H1 (cell line): ENCODE data around the gene RNPS1. TPM values are rescaled to one million over a fixed set of nuclear protein-coding genes. Genes with fewer than 3 reads are reported as not detected.

Source experiments
- CTCF ChIA-PET: fragments of 300-600 bp; sonication (Branson Sonifier 250); formaldehyde crosslinking; loops from one replicate; lab custom pipeline; 2021; ENCODE audit not compliant: partially characterized antibody; lab: Charles Lee
- POLR2A ChIA-PET: fragments of 300-600 bp; sonication (Branson Sonifier 250); formaldehyde crosslinking; loops from one replicate; lab custom pipeline; 2021; ENCODE audit warnings: inconsistent platforms; ENCODE audit not compliant: partially characterized antibody; lab: Charles Lee
- DNase-seq, 2 experiments: peaks; one replicate each; pipeline versions ENCODE4 v3.0.0 to v3.0.0-alpha.2; 2010 to 2022; ENCODE audit warnings: low spot score in 2 of 2, low read depth in 1 of 2, mixed read lengths in 1 of 2
- FAIRE-seq: peaks from 2 replicates; lab custom pipeline; 2011; peaks lifted over from hg19 to GRCh38; lab: Jason Lieb, UNC
- H2AFZ ChIP-seq: 2 replicates; pipeline ENCODE4 v1.8.1; 2012; ENCODE audit warnings: low read length, inconsistent platforms
- H2AK5ac ChIP-seq: 2 replicates; pipeline ENCODE4 v1.6.1; 2013; ENCODE audit warnings: low read depth, low read length
- H2BK120ac ChIP-seq: replicated peaks from 2 replicates; pipeline ENCODE3; 2013; ENCODE audit warnings: low read depth, low read length, inconsistent platforms
- H2BK12ac ChIP-seq: 2 replicates; pipeline ENCODE4 v1.6.1; 2013; ENCODE audit warnings: low read depth, low read length
- H2BK15ac ChIP-seq: 2 replicates; pipeline ENCODE4 v1.6.1; 2013; ENCODE audit warnings: low read length
- H2BK20ac ChIP-seq: 2 replicates; pipeline ENCODE4 v1.6.1; 2013; ENCODE audit warnings: low read length
- H2BK5ac ChIP-seq: 2 replicates; pipeline ENCODE4 v1.6.1; 2013; ENCODE audit warnings: low read depth, low read length
- H3K14ac ChIP-seq: 2 replicates; pipeline ENCODE4 v1.6.1; 2013; ENCODE audit warnings: inconsistent platforms; ENCODE audit not compliant: insufficient read length
- H3K18ac ChIP-seq: 2 replicates; pipeline ENCODE4 v1.6.1; 2013; ENCODE audit warnings: low read length; ENCODE audit errors: extremely low read depth
- H3K23ac ChIP-seq: 2 replicates; pipeline ENCODE4 v1.6.1; 2013; ENCODE audit warnings: inconsistent platforms; ENCODE audit not compliant: insufficient read length
- H3K23me2 ChIP-seq: 2 replicates; pipeline ENCODE4 v1.6.1; 2013; ENCODE audit warnings: low read depth, low read length
- H3K27ac ChIP-seq: 2 replicates; pipeline ENCODE4 v1.6.1; 2011; ENCODE audit warnings: low read depth, low read length, inconsistent platforms
- H3K27me3 ChIP-seq, 4 experiments: replicated peaks in 1 of 4; 1 replicate in 1 of 4; 2 replicates in 3 of 4; pipeline versions ENCODE4 v1.6.1 to v1.8.1; 2011 to 2013; ENCODE audit warnings: low read length in 3 of 4, mild to moderate bottlenecking in 3 of 4, inconsistent platforms in 2 of 4, mixed read lengths in 2 of 4, moderate library complexity in 1 of 4; ENCODE audit not compliant: control insufficient read depth in 3 of 4, insufficient read depth in 3 of 4; ENCODE audit errors: extremely low read depth in 1 of 4
- H3K36me3 ChIP-seq, 4 experiments: 2 replicates each; pipeline versions ENCODE4 v1.6.1 to v1.8.1; 2011 to 2013; ENCODE audit warnings: mild to moderate bottlenecking in 4 of 4, low read length in 3 of 4, moderate library complexity in 2 of 4, control low read depth in 1 of 4, inconsistent platforms in 1 of 4; ENCODE audit not compliant: insufficient read depth in 4 of 4, control insufficient read depth in 2 of 4
- H3K4ac ChIP-seq: replicated peaks from 2 replicates; pipeline ENCODE3; 2013; ENCODE audit warnings: low read length, low read depth, mixed read lengths, inconsistent platforms; ENCODE audit not compliant: insufficient read length
- H3K4me1 ChIP-seq, 4 experiments: replicated peaks in 1 of 4; 1 replicate in 1 of 4; 2 replicates in 3 of 4; pipeline versions ENCODE4 v1.6.1 to v1.8.1; 2011 to 2013; ENCODE audit warnings: low read length in 3 of 4, inconsistent platforms in 2 of 4, mixed read lengths in 1 of 4; ENCODE audit not compliant: insufficient read depth in 4 of 4, control insufficient read depth in 3 of 4
- H3K4me2 ChIP-seq, 2 experiments: 2 replicates each; pipeline versions ENCODE4 v1.6.1 to v1.8.1; 2011 to 2013; ENCODE audit warnings: low read depth in 2 of 2, low read length in 2 of 2, control low read depth in 1 of 2, inconsistent platforms in 1 of 2, mild to moderate bottlenecking in 1 of 2; ENCODE audit not compliant: insufficient read depth in 1 of 2
- H3K4me3 ChIP-seq, 4 experiments: fragments of 200-600, 300-600 bp in 1 of 4; sonication (generic), shearing (Covaris generic), sonication (Bioruptor Twin) in 1 of 4; 2 replicates each; pipeline versions ENCODE4 v1.5.1 to v1.8.1; 2011 to 2016; ENCODE audit warnings: low read length in 4 of 4, low read depth in 3 of 4, control low read depth in 2 of 4, inconsistent platforms in 2 of 4, mild to moderate bottlenecking in 2 of 4, mixed read lengths in 1 of 4, moderate library complexity in 1 of 4; ENCODE audit not compliant: insufficient read depth in 2 of 4; ENCODE audit errors: extremely low read depth in 1 of 4
- H3K56ac ChIP-seq: replicated peaks from 2 replicates; pipeline ENCODE3; 2013; ENCODE audit warnings: low read depth, mild to moderate bottlenecking, mixed read lengths, low read length, inconsistent platforms; ENCODE audit not compliant: insufficient read length
- H3K79me1 ChIP-seq: 2 replicates; pipeline ENCODE4 v1.6.1; 2013; ENCODE audit warnings: low read depth, low read length, control low read depth
- H3K79me2 ChIP-seq, 2 experiments: 2 replicates each; pipeline versions ENCODE4 v1.6.1 to v1.8.1; 2012 to 2013; ENCODE audit warnings: low read length in 2 of 2, mild to moderate bottlenecking in 2 of 2, inconsistent platforms in 1 of 2; ENCODE audit not compliant: insufficient read depth in 2 of 2, control insufficient read depth in 1 of 2
- H3K9ac ChIP-seq, 4 experiments: replicated peaks in 1 of 4; 1 replicate in 1 of 4; 2 replicates in 3 of 4; pipeline versions ENCODE4 v1.6.1 to v1.8.1; 2011 to 2013; ENCODE audit warnings: low read depth in 3 of 4, low read length in 3 of 4, control low read depth in 2 of 4, mild to moderate bottlenecking in 2 of 4, moderate library complexity in 2 of 4, inconsistent platforms in 1 of 4; ENCODE audit errors: extremely low read depth in 1 of 4
- H3K9me3 ChIP-seq, 2 experiments: 2 replicates each; pipeline versions ENCODE4 v1.6.1 to v1.8.1; 2012 to 2013; ENCODE audit warnings: mild to moderate bottlenecking in 2 of 2, moderate library complexity in 2 of 2, control low read depth in 1 of 2, inconsistent platforms in 1 of 2, low read depth in 1 of 2, low read length in 1 of 2, mixed read lengths in 1 of 2; ENCODE audit not compliant: insufficient read depth in 2 of 2
- H4K20me1 ChIP-seq, 2 experiments: replicated peaks in 1 of 2; 2 replicates each; pipeline versions ENCODE3 to v1.8.1; 2011 to 2013; ENCODE audit warnings: inconsistent platforms in 2 of 2, low read length in 2 of 2, mild to moderate bottlenecking in 1 of 2; ENCODE audit not compliant: insufficient read depth in 2 of 2, control insufficient read depth in 1 of 2
- H4K5ac ChIP-seq: 2 replicates; pipeline ENCODE4 v1.6.1; 2013; ENCODE audit warnings: low read length, low read depth, mixed read lengths, inconsistent platforms; ENCODE audit not compliant: insufficient read length
- H4K8ac ChIP-seq: 2 replicates; pipeline ENCODE4 v1.8.0; 2013; ENCODE audit warnings: mild to moderate bottlenecking, moderate library complexity, low read length, inconsistent platforms; ENCODE audit not compliant: insufficient read depth; ENCODE audit errors: extremely low read depth
- H4K91ac ChIP-seq: replicated peaks from 2 replicates; pipeline ENCODE3; 2013; ENCODE audit warnings: low read length, mixed read lengths, inconsistent platforms; ENCODE audit not compliant: insufficient read length
- CEBPB ChIP-seq: IDR thresholded peaks from 2 replicates; pipeline ENCODE4 v1.6.1; 2012; ENCODE audit warnings: low read depth, low read length
- CHD1 ChIP-seq: IDR thresholded peaks from 2 replicates; pipeline ENCODE4 v1.6.1; 2012; ENCODE audit warnings: low read depth, low read length, improper control_type of control experiment
- CTCF ChIP-seq, 3 experiments: IDR thresholded peaks; 1 replicate in 2 of 3; 2 replicates in 1 of 3; pipeline versions ENCODE4 v1.5.1 to v1.6.1; 2011; ENCODE audit warnings: low read length in 3 of 3, mild to moderate bottlenecking in 3 of 3, inconsistent platforms in 2 of 3, low read depth in 1 of 3, moderate library complexity in 1 of 3; ENCODE audit not compliant: insufficient read depth in 1 of 3; ENCODE audit errors: control extremely low read depth in 1 of 3
- MAX ChIP-seq: IDR thresholded peaks from 2 replicates; pipeline ENCODE4 v1.6.1; 2012; ENCODE audit warnings: inconsistent platforms
- RFX5 ChIP-seq: IDR thresholded peaks from 2 replicates; pipeline ENCODE4 v1.6.1; 2011; ENCODE audit warnings: low read depth, low read length, improper control_type of control experiment, borderline replicate concordance
- RNF2 ChIP-seq: fragments of 200-900, 300-1000 bp; sonication (generic); IDR thresholded peaks from 2 replicates; pipeline ENCODE4 v1.7.1; 2016; ENCODE audit warnings: borderline replicate concordance, low read depth, mild to moderate bottlenecking, antibody characterized with exemption, low read length; ENCODE audit not compliant: poor library complexity, severe bottlenecking; ENCODE audit errors: missing control alignments
- SAP30 ChIP-seq: fragments of 300-600 bp; sonication (generic); IDR thresholded peaks from 2 replicates; pipeline ENCODE4 v1.7.1; 2012; ENCODE audit warnings: low read length, moderate library complexity, mild to moderate bottlenecking, inconsistent platforms; ENCODE audit not compliant: insufficient read depth, insufficient replicate concordance
- TAF1 ChIP-seq: IDR thresholded peaks from 2 replicates; pipeline ENCODE4 v1.6.1; 2011; ENCODE audit warnings: mild to moderate bottlenecking, low read depth, low read length
- YY1 ChIP-seq: IDR thresholded peaks from 2 replicates; pipeline ENCODE4 v1.6.1; 2011; ENCODE audit warnings: low read depth, mild to moderate bottlenecking, low read length
- WGBS, 2 experiments: shearing (Covaris generic) in 1 of 2; methylation state at CpG; one replicate each; pipeline versions ENCODE4 v1.1.6 to v1.1.7; 2013 to 2015; ENCODE audit warnings: low lambda C conversion rate in 2 of 2, mixed read lengths in 2 of 2, inconsistent platforms in 1 of 2, low coverage in 1 of 2, missing lambda C conversion rate in 1 of 2; ENCODE audit not compliant: insufficient replicate concordance in 2 of 2, insufficient coverage in 1 of 2, insufficient read length in 1 of 2; ENCODE audit errors: extremely low coverage in 1 of 2, missing lambda C conversion rate in 1 of 2; 5-methylcytosine and 5-hydroxymethylcytosine counted together
- polyA plus RNA-seq, 7 experiments: library from polyadenylated mRNA; depleted of rRNA in 3 of 7; stranded (reverse) in 5 of 7; unstranded in 2 of 7; fragments of >200 nt in 5 of 7; fragments of 200-250 nt in 2 of 7; gene quantifications; 1 replicate in 5 of 7; 2 replicates in 1 of 7; 4 replicates in 1 of 7; pipeline versions ENCODE4 v1.2.1 to v1.2.3, GENCODE V29; 2011 to 2013; ENCODE audit warnings: missing spikeins in 2 of 7, mixed read lengths in 2 of 7
- total RNA-seq: library from RNA; stranded (reverse); fragmentation: NEBNext Ultra II Directional; extraction: Animal tissue kit (Norgen Biotek cat#: 25700); gene quantifications from 2 replicates; pipeline ENCODE4 v1.2.1, GENCODE V29; 2021

Gene RNPS1
- total and polyA plus RNA-seq, 2 of the 8 experiments (the other 6 are each of a cell fraction or from before 2014, with no cell fraction given): 330 to 350 TPM

DNA sequence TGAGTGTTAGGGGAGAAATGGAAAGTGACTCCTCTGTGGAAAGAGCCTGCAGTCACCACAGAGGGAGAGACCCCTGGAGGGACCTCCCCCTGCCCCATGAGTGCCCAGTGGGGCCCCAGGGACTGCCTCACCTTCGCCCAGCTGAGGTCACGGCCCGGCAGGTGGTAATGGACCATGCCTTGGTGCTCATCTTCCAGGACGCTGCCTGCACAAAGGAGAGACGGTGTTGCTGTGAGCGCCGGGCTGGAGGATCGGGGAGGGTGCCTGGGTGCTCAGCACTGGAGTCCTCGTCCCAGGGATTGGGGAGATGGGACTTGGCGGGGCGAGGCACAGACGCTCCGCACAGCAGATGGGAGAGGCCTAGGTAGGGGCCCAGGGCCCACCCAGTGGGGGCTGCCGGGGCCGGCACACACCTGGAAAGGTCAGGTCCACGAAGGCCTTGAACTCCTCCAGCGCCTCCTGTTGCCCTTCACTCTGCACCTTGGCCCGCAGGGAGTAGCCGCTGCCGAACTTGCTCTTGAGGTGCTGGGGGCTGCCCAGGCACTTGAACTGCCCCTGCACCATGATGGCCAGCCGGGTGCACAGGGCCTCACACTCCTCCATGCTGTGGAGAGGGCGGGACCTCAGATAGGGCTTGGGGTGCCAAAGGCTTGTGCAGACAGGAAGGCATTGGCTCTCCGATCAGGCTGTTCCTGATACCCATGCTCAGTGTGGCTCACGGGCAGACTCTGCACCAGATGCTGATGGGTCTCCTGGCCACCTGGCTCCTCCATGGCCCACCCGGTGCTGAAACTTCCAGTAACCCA is 9.7 kb upstream of the RNPS1 start:
- Histone ChIP-seq H3K79me1 (no peaks in the 10 kb centered on the region), H2BK15ac (no peak overlapping the region), H4K8ac (peak overlapping the region; percentile 35; the same call in 1 of the 2 replicates), H2BK120ac (no peak overlapping the region), H3K27ac (no peak overlapping the region), H4K20me1 (peaks cover 3 to 5% of the 10 kb centered on the region in 2 experiments), H2BK20ac (no peak overlapping the region), H2BK5ac (0 out of 2 replicates have a peak overlapping the region, but pooled peaks have one; percentile 8), H3K23ac (no peak overlapping the region), H2BK12ac (no peak overlapping the region), H4K91ac (no peak overlapping the region), H2AK5ac (no peak overlapping the region), H3K23me2 (no peaks in the 10 kb centered on the region), H3K18ac (no peak overlapping the region), H4K5ac (no peak overlapping the region), H3K9me3 (no peaks in the 10 kb centered on the region), H3K56ac (no peak overlapping the region), H2AFZ (no peak overlapping the region), H3K27me3 (no peaks in the 10 kb centered on the region), H3K4me1 (no peaks in the 10 kb centered on the region; a peak in 1 of 7 replicates), H3K79me2 (no peaks in the 10 kb centered on the region), H3K14ac (no peak overlapping the region), H3K4ac (no peak overlapping the region), H3K9ac (no peak overlapping the region), H3K4me3 (no peak overlapping the region), H3K36me3 (no peaks in the 10 kb centered on the region), H3K4me2 (no peak overlapping the region)
- no peak for FAIRE-seq
- DNase-seq: no peak
- POLR2A ChIA-PET: interaction anchor here (0.6 to 1.9 kb wide), 11 partner anchors 9 to 325 kb away, joined by 3 to 6 read pairs (median 3); partner anchors contain the start of gene ECI1
- CTCF ChIA-PET: interaction anchor here (0.6 to 4.8 kb wide), 12 partner anchors 7 to 223 kb away, joined by 3 to 30 read pairs (median 4); no protein-coding TSS in a partner anchor
- 90% methylated on average over 24 of the region's 25 CpGs; no CpG with 5 or more reads in 1 of the 2 experiments for WGBS, 2 experiments
- TF ChIP-seq CTCF (IDR thresholded peaks at IDR 0.05; ENCODE audit: control extremely low read depth in 1 of 3, insufficient read depth in 1 of 3, low read depth in 1 of 3, low read length in 3 of 3) (no peak), YY1 (no peak), TAF1 (no peak), RNF2 (no peak), SAP30 (no peak), MAX (no peak), RFX5 (no peak), CEBPB (no peak), CHD1 (no peak)
